GM12878 (cell line): ENCODE results near the gene CYBC1. TPM values are rescaled to one million over a fixed set of nuclear protein-coding genes. Genes with fewer than 3 reads are reported as not detected.

Experiments used
- ATAC-seq: fragments of 200-7000 bp; cut with Tn5 transposase; 3 replicates; pipeline ENCODE4 v1.9.1; 2020; ENCODE audit warnings: mild to moderate bottlenecking, moderate library complexity
- BruUV-seq: library from RNA; stranded (reverse); fragments of 400-500 nt; replicated peaks from 2 replicates; lab custom pipeline; 2021; lab: Mats Ljungman, UMichigan
- CTCF ChIA-PET: fragments of 300-600 bp; sonication (Branson Sonifier 250); formaldehyde crosslinking; extraction: SDS; loops from one replicate; lab custom pipeline; 2021; ENCODE audit warnings: inconsistent platforms; lab: Yijun Ruan, JAX
- POLR2A ChIA-PET: fragments of 350-600 bp; formaldehyde crosslinking; extraction: SDS; loops from one replicate; lab custom pipeline; 2021; ENCODE audit warnings: inconsistent platforms; lab: Charles Lee
- RAD21 ChIA-PET: fragments of 300-600 bp; sonication (Branson Sonifier 250); formaldehyde crosslinking; loops from one replicate; lab custom pipeline; 2023; ENCODE audit warnings: antibody characterized with exemption; ENCODE audit not compliant: unreplicated experiment; lab: Charles Lee
- SMC1A ChIA-PET: fragments of 300-600 bp; sonication (Branson Sonifier 250); formaldehyde crosslinking; loops from one replicate; lab custom pipeline; 2023; ENCODE audit not compliant: unreplicated experiment, uncharacterized antibody; lab: Charles Lee
- DNase-seq: peaks from one replicate; pipeline ENCODE4 v3.0.0-alpha.2; 2011; ENCODE audit warnings: low read depth, low spot score
- FAIRE-seq: peaks from 3 replicates; lab custom pipeline; 2011; peaks lifted over from hg19 to GRCh38; lab: Jason Lieb, UNC
- H2AFZ ChIP-seq: 2 replicates; pipeline ENCODE4 v1.6.0; 2011; ENCODE audit warnings: low read depth, low read length, control low read depth; ENCODE audit not compliant: control insufficient read depth
- H3K27ac ChIP-seq: 2 replicates; pipeline ENCODE4 v1.5.1; 2011; ENCODE audit warnings: control low read depth; ENCODE audit not compliant: control insufficient read depth, insufficient read depth
- H3K27me3 ChIP-seq, 2 experiments: replicated peaks in 1 of 2; 2 replicates each; pipeline versions ENCODE4 v1.6.0 to v1.6.1; 2011; ENCODE audit warnings: low read length in 1 of 2; ENCODE audit not compliant: control insufficient read depth in 2 of 2, insufficient read depth in 2 of 2
- H3K36me3 ChIP-seq, 2 experiments: 2 replicates each; pipeline ENCODE4 v1.5.1; 2011; ENCODE audit warnings: low read length in 1 of 2; ENCODE audit not compliant: control insufficient read depth in 2 of 2, insufficient read depth in 2 of 2
- H3K4me1 ChIP-seq: 2 replicates; pipeline ENCODE4 v1.6.1; 2011; ENCODE audit warnings: mild to moderate bottlenecking, low read length, moderate library complexity, mixed read lengths; ENCODE audit not compliant: control insufficient read depth, insufficient read depth
- H3K4me2 ChIP-seq: 2 replicates; pipeline ENCODE4 v1.6.0; 2011; ENCODE audit warnings: control low read depth; ENCODE audit not compliant: control insufficient read depth, insufficient read depth
- H3K4me3 ChIP-seq: fragments of 200-600 bp; sonication (generic); 2 replicates; pipeline ENCODE4 v1.5.1; 2016
- H3K79me2 ChIP-seq: 2 replicates; pipeline ENCODE4 v1.6.0; 2011; ENCODE audit warnings: low read length; ENCODE audit not compliant: control insufficient read depth, insufficient read depth
- H3K9ac ChIP-seq: 2 replicates; pipeline ENCODE4 v1.8.0; 2011; ENCODE audit warnings: low read length, control low read depth, mixed read lengths; ENCODE audit not compliant: control insufficient read depth, insufficient read depth
- H3K9me3 ChIP-seq: replicated peaks from 3 replicates; pipeline ENCODE4 v1.5.1; 2011; ENCODE audit warnings: mild to moderate bottlenecking, low read length; ENCODE audit not compliant: control insufficient read depth, insufficient read depth
- H4K20me1 ChIP-seq: 2 replicates; pipeline ENCODE4 v1.6.0; 2011; ENCODE audit not compliant: control insufficient read depth, insufficient read depth
- BRCA1 ChIP-seq: IDR thresholded peaks from 2 replicates; pipeline ENCODE4 v1.6.1; 2011; ENCODE audit warnings: low read depth, low read length, improper control_type of control experiment
- CTCF ChIP-seq, 3 experiments: IDR thresholded peaks in 2 of 3; conservative IDR thresholded peaks in 1 of 3; 2 replicates each; pipeline ENCODE4 v1.5.1; 2011; ENCODE audit warnings: low read depth in 3 of 3, low read length in 3 of 3, mild to moderate bottlenecking in 3 of 3, control low read depth in 2 of 3, moderate library complexity in 2 of 3, inconsistent platforms in 1 of 3, mixed read lengths in 1 of 3; ENCODE audit not compliant: control insufficient read depth in 2 of 3, insufficient read depth in 1 of 3; ENCODE audit errors: extremely low read depth in 1 of 3
- E2F8 ChIP-seq: fragments of 450-650 bp; IDR thresholded peaks from 2 replicates; pipeline ENCODE4 v1.6.1; 2018; ENCODE audit warnings: mild to moderate bottlenecking, low read depth, moderate library complexity; ENCODE audit not compliant: partially characterized antibody
- FOS ChIP-seq: IDR thresholded peaks from 3 replicates; pipeline ENCODE4 v1.6.1; 2011; ENCODE audit warnings: borderline replicate concordance; ENCODE audit not compliant: insufficient read length; ENCODE audit errors: extremely low read depth
- HDGF ChIP-seq: fragments of 450-650 bp; IDR thresholded peaks from 2 replicates; pipeline ENCODE4 v1.6.1; 2016; ENCODE audit warnings: antibody characterized with exemption
- IKZF2 ChIP-seq, 2 experiments: fragments of 450-650 bp; IDR thresholded peaks; 2 replicates each; pipeline ENCODE4 v1.6.1; 2017; ENCODE audit warnings: mild to moderate bottlenecking in 2 of 2, moderate library complexity in 2 of 2
- KDM1A ChIP-seq: fragments of 200-600 bp; sonication (generic); IDR thresholded peaks from 2 replicates; pipeline ENCODE4 v1.6.1; 2016; ENCODE audit warnings: borderline replicate concordance
- KLF5 ChIP-seq: fragments of 450-650 bp; IDR thresholded peaks from 2 replicates; pipeline ENCODE4 v1.6.1; 2014; ENCODE audit warnings: mild to moderate bottlenecking; ENCODE audit not compliant: partially characterized antibody
- NBN ChIP-seq: fragments of 450-650 bp; IDR thresholded peaks from 2 replicates; pipeline ENCODE4 v1.6.1; 2016
- NFXL1 ChIP-seq: fragments of 450-650 bp; IDR thresholded peaks from 2 replicates; pipeline ENCODE4 v1.6.1; 2017; ENCODE audit warnings: antibody characterized with exemption, mild to moderate bottlenecking, borderline replicate concordance
- POLR2AphosphoS2 ChIP-seq: IDR thresholded peaks from 2 replicates; pipeline ENCODE4 v1.6.1; 2011; ENCODE audit warnings: low read depth, mild to moderate bottlenecking, low read length, improper control_type of control experiment, moderate library complexity
- POLR2AphosphoS5 ChIP-seq: IDR thresholded peaks from 2 replicates; pipeline ENCODE4 v1.6.1; 2011; ENCODE audit warnings: mild to moderate bottlenecking, low read length, inconsistent platforms
- RB1 ChIP-seq: fragments of 450-650 bp; formaldehyde crosslinking; IDR thresholded peaks from 2 replicates; pipeline ENCODE4 v1.6.1; 2017; ENCODE audit warnings: mild to moderate bottlenecking, borderline replicate concordance
- RFX5 ChIP-seq: IDR thresholded peaks from 2 replicates; pipeline ENCODE4 v1.6.1; 2011; ENCODE audit warnings: low read depth, low read length, improper control_type of control experiment
- SP1 ChIP-seq: IDR thresholded peaks from one replicate; pipeline ENCODE4 v1.6.1; 2011; ENCODE audit warnings: low read depth, low read length
- SREBF2 ChIP-seq: IDR thresholded peaks from 2 replicates; pipeline ENCODE4 v1.6.1; 2012; ENCODE audit warnings: mild to moderate bottlenecking, low read length
- TAF1 ChIP-seq: IDR thresholded peaks from 2 replicates; pipeline ENCODE4 v1.6.1; 2011; ENCODE audit warnings: mild to moderate bottlenecking, low read depth, low read length, borderline replicate concordance
- TBL1XR1 ChIP-seq: IDR thresholded peaks from 2 replicates; pipeline ENCODE4 v1.6.1; 2012; ENCODE audit warnings: low read depth, low read length, improper control_type of control experiment
- TCF3 ChIP-seq: IDR thresholded peaks from 2 replicates; pipeline ENCODE4 v1.6.1; 2012; ENCODE audit warnings: low read depth, mild to moderate bottlenecking, low read length, borderline replicate concordance; ENCODE audit not compliant: insufficient read depth
- WGBS: methylation state at CpG from one replicate; pipeline ENCODE4 v1.1.6; 2016; ENCODE audit warnings: low lambda C conversion rate; ENCODE audit not compliant: insufficient replicate concordance, insufficient coverage; ENCODE audit errors: missing lambda C conversion rate; 5-methylcytosine and 5-hydroxymethylcytosine counted together
- in situ Hi-C: fragments of 300-500 bp; cut with MboI; formaldehyde crosslinking; loops from 9 replicates; pipeline ENCODE4 v1.14.3; 2018; ENCODE audit warnings: mixed read lengths
- intact Hi-C: fragments of 100-400 bp; cut with micrococcal nuclease; formaldehyde crosslinking; loops from one replicate; pipeline ENCODE4 v1.14.2; 2022; ENCODE audit not compliant: unreplicated experiment
- polyA plus RNA-seq, 11 experiments: library from polyadenylated mRNA; depleted of rRNA in 4 of 11; unstranded in 6 of 11; stranded (reverse) in 5 of 11; fragments of >200 nt; fragmentation: Nextera tagmentation in 4 of 11; fragmentation: Illumina TruSeq in 1 of 11; extraction: Ambion mirVana in 4 of 11; extraction: Trizol in 1 of 11; gene quantifications; 1 replicate in 1 of 11; 2 replicates in 10 of 11; pipeline versions ENCODE4 v1.2.1 to v1.2.3, GENCODE V29; 2011 to 2016; ENCODE audit warnings: inconsistent platforms in 2 of 11, missing spikeins in 2 of 11, low read depth in 1 of 11
- total RNA-seq, 4 experiments: library from RNA; depleted of rRNA in 3 of 4; stranded (reverse); fragments of >200 nt in 3 of 4; fragmentation: Illumina TruSeq in 1 of 4; extraction: Trizol in 1 of 4; gene quantifications; 2 replicates each; pipeline versions ENCODE4 v1.2.1 to v1.2.3, GENCODE V29; 2013 to 2021

Gene CYBC1
- total and polyA plus RNA-seq, 10 of the 15 experiments (the other 5 are each of a cell fraction or from before 2014, with no cell fraction given), result 4.2 to 162 (median 133) TPM

- no peaks in the 10 kb centered on the region for H3K27me3 ChIP-seq
- peak overlapping the region; percentile 66 for H3K4me3 ChIP-seq
- ChIA-PET SMC1A (interaction anchor here (1.0 to 2.1 kb wide), 6 partner anchors 10 to 57 kb away, joined by 3 to 12 read pairs (median 5); partner anchors contain the start of gene CYBC1), POLR2A (interaction anchor here (0.6 to 2.0 kb wide), 5 partner anchors 10 to 39 kb away, joined by 3 to 11 read pairs (median 5); no protein-coding TSS in a partner anchor), CTCF (interaction anchor here (1.1 to 2.6 kb wide), 6 partner anchors 9 to 56 kb away, joined by 3 to 26 read pairs (median 4); no protein-coding TSS in a partner anchor), RAD21 (interaction anchor here (0.9 to 3.3 kb wide), 8 partner anchors 8 to 58 kb away, joined by 3 to 9 read pairs (median 4); partner anchors contain the start of gene FOXK2)
- H3K4me2 ChIP-seq, result peak overlapping the region; percentile 96
- H3K27ac ChIP-seq, result peak overlapping the region; percentile 39; the same call in 1 of the 2 replicates
- FAIRE-seq, result peak; percentile 79
- peak overlapping the region; percentile 49; the same call in 1 of the 2 replicates for H3K9ac ChIP-seq
- peak overlapping the region; percentile 92 for H2AFZ ChIP-seq
- H3K4me1 ChIP-seq, result peaks cover 29% of the 10 kb centered on the region
- ATAC-seq, result peak; percentile 74
- in situ Hi-C loops (no loop called here), intact Hi-C loops (no loop called here)
- no peaks in the 10 kb centered on the region for H3K79me2 ChIP-seq
- no peaks in the 10 kb centered on the region for H3K9me3 ChIP-seq
- BruUV-seq, result no TSS peak
- no peaks in the 10 kb centered on the region for H3K36me3 ChIP-seq
- H4K20me1 ChIP-seq, result no peaks in the 10 kb centered on the region
- DNase-seq, result peak; percentile 78
- WGBS, result 11% methylated on average over 79 of the region's 83 CpGs
- TF ChIP-seq TBL1XR1 (peak; percentile 30; the same call in 1 of the 2 replicates), HDGF (0 out of 2 replicates have a peak, but pooled peaks have one; percentile 39), E2F8 (no peak), BRCA1 (no peak), FOS (peak; percentile 87), POLR2AphosphoS2 (0 out of 2 replicates have a peak, but pooled peaks have one; percentile 25), RFX5 (no peak), NBN (peak; percentile 38; the same call in 1 of the 2 replicates), IKZF2 (IDR thresholded peaks at IDR 0.05) (0 out of 4 replicates have a peak, but pooled peaks of 1 of the 2 experiments have one; percentile 7), SP1 (no peak), POLR2AphosphoS5 (peak; percentile 64; the same call in 1 of the 2 replicates), KLF5 (peak; percentile 50), SREBF2 (no peak), KDM1A (no peak), TAF1 (no peak), NFXL1 (no peak), CTCF (IDR thresholded peaks at IDR 0.05 in 2 of 3, conservative IDR thresholded peaks at IDR 0.05 in 1 of 3; ENCODE audit: control insufficient read depth in 2 of 3, extremely low read depth in 1 of 3, insufficient read depth in 1 of 3, low read depth in 3 of 3, low read length in 3 of 3) (no peak), RB1 (peak; percentile 52; the same call in 1 of the 2 replicates), TCF3 (0 out of 2 replicates have a peak, but pooled peaks have one; percentile 2)
These were observed 46.2 kb upstream of the CYBC1 start for GRCh38 chr17:82496529-82497434.
